GM19455 (cell line): ENCODE measurements around the gene FICD.
A peak's percentile ranks its signal among the peaks of the same experiment; 100 is the strongest.
"Not testable (repeated sequence)": the region's sequence is repeated elsewhere in the genome, so short reads cannot be mapped to it uniquely, and the experiment has no call there.

Experiments
- ATAC-seq: cut with Tn5 transposase; IDR thresholded peaks from one replicate; pipeline ENCODE4 v1.9.1; 2021; ENCODE audit not compliant: unreplicated experiment

FICD gene

DNA sequence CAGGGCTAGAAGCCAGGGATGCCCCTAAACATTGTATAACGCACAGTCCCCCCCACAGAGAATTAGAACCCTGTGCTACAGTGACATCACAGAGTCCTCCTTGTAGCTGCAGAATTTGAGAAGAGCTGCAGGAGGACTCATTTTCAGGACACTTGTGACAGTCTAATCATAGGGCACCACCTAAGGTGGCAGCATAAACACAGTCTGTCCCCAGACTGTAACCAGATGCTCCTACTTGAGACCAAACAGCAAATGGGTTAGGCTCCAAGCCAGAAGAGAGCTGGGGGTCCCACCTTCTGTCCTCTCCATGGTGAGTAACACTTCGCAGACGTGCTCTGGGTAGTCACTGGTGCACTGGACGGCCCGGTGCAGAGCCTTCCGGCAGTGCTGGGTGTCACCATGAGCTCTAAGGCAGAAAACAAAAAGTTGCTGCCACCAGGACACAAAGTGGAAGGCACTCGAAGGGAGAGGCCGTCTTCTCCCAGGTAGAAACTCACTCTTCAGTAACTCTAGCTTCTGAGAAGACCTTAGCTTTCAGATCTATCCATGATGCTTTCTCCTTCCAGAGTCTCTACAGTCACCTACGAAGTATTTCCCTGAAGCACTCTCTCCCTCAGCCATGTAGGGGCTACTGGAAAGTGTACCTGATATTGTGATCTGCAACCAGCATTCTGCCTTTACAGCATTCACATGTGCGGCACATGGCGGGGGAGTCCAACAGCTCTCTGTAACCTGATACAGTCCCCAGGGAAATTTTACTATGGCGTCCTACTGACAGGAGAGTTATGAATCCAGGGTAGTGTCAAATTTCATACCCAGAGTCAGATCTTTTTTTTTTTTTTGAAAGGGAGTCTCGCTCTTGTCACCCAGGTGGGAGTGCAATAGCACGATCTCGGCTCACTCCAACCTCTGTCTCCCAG is 17.1 kb downstream of the FICD start:
- ATAC-seq = no peak

DNA sequence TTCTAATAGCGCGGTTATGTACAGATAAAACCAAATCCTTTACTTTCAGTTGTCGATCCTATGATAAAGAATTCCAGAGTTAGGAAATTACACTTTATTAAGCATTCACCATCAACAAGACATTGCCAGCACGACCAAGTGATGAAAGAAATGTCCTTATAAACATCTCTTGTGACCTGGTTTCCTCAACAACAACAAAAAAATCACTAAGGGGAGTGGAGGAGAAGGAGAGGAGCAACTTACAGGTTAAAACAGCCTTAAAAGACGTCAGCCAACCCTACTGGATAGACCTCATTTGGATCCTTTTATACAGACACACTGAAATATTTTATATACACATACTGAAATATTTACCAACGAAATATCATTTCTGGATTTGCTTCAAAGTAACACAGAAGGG is 23.1 kb downstream of the FICD start:
- ATAC-seq = no peak

DNA sequence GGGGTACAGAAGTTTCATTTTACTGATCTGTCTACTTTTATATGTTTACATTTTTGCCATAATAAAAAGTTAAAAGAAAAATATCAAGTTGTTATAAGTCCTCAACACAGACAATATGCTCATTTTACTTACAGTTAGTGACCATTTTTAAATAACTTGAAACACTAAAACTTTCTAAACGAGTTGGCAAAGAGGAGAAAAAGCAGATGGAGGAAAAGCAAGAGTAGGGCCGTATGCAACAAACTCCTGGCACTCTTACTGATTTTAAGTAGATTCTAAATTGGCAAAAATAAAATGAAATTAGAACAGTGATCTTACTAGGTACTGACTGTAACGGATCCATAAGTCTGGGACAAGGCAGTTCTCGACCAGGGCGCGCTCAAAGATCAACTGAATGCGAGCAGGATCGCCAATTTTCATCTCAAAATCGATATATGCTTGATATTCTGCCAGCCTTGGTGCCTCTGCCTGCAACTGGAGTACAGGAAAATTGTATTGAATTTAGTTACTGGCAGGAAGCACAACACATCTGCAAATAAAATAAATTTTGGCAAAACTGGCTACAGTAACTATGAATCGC is 23.6 kb downstream of the FICD start:
- ATAC-seq = no peak

DNA sequence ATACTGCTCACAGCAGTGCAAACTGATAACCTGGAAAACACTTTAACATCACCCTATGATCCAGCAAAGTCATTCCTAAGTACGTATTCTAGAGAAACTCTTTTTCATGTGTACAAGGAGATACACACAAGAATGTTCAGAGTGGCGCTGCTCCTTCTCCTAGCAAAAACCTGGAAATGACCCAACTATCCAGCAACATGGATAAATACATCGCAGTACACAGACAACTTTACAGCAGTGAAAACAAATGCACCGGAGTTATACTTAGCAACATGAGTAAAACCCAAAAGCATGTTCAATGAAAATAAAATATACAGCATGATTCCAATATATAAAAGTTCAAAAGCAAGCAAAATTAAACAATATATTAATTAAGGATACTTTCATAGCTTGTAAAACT is 27.2 kb downstream of the FICD start:
- no peak for ATAC-seq

DNA sequence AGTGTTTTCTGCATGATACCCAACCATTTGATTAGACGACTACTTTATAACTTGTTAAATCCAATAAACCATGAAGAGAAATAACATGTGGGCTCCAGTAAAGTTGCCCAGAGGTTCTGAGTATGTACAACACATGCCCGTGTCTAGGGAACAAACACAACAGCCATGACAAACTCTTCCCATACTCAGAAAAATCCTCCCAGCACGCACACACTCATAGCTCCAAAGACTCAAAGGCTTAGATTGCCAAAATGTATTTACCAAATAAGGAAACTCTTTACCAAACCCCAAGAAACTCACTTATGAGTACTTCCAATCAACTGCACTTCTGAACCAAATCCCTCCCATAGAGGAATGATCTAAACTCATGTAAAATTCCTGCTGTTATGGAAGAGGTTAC is 28.6 kb downstream of the FICD start:
- ATAC-seq = no peak

DNA sequence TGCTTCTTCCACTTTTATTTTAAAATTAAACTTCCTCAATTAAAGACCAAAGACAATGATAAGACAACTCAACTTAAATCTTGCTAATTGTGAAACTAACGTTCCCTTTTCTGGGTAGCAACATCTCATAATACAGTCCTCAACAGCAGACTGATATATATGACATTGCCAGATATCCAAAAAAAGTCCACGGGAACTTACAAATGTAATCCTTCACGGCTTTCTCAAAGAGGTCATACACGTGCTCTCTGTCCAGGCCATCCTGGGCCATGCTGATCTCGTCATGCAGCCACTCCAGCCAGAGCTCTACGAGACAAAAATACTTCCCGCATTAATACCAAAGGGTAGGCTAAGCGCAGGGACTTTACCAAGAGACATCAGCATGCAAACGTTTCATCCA is 32.6 kb downstream of the FICD start:
- ATAC-seq = no peak

DNA sequence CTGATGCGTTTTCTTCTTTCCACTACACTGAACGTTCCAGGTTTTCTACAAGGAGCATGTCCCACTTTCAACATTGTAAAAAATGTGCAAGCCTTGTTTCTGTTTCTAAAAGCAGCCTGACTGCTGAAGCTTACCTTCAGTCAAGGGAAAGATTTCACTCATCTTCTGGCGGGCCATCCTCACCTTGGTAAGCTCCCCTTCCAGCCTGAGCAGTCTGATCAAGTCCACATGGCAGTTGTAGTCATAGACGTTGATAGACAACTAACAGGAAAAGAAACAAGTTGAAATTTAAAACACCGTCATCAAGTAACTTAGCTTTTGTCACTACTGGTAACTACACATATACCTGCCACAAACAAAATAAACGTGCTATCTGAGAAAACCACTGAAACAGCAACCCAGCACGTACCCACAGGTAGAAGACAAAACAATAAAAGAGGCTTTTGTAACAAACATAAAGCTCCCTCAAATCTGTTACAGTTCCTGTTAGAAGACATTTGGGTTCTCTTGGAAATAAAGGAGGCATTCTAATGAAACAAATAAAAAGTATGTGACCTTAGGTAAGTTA is 34.0 kb downstream of the FICD start:
- ATAC-seq = no peak

DNA sequence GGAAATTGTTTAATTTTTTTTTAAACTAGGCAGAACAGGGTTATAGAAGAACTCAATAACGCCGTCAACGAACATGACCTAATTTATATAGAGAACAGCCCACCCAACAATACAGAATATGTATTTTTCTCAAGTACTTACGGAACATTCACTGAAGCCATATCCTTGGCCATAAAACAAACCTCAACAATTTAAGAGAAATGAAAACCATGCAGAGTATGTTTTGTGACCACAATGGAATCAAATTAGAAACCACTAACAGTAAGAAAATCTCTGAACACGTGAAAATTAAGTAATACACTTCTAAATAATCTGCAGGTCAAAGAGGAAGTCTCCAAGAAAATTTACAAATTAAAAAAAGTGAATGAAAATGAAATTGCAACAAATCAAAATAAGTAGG is 36.5 kb downstream of the FICD start:
- no peak for ATAC-seq

DNA sequence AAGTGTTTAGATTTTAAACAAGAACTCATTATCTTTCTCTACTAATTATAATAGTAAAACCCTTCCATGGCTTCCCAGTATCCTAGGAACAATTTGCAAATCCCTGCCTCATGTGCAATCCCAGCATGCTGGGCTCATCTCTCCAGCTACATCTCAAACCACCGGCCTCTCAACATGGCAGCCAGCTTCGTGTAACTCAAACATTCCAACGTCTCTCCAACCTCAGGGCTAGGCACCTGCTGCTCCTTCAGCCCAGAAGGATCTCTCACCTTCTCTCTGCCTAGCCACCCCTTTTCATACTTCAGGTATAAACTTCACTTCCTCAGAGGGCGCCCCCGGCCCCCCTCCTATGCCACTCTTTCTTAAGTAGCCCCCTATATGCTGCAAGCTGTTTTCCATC is 38.7 kb downstream of the FICD start:
- no peak for ATAC-seq

DNA sequence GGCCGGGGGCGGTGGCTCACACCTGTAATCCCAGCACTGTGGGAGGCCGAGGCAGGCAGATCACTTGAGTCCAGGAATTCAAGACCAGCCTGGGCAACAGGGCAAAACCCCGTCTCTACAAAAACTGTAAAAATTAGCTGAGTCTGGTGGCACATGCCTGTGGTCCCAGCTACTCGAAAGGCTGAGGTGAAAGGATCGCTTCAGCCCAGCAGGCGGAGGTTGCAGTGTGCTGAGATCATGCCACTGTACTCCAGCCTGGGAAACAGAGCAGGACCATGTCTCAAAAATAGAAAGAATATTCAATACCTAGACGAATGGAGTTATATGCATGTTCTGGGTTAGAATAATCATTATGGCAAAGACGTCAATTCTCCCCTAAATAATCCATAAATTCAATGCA is 40.3 kb downstream of the FICD start:
- not testable (repeated sequence) for ATAC-seq

DNA sequence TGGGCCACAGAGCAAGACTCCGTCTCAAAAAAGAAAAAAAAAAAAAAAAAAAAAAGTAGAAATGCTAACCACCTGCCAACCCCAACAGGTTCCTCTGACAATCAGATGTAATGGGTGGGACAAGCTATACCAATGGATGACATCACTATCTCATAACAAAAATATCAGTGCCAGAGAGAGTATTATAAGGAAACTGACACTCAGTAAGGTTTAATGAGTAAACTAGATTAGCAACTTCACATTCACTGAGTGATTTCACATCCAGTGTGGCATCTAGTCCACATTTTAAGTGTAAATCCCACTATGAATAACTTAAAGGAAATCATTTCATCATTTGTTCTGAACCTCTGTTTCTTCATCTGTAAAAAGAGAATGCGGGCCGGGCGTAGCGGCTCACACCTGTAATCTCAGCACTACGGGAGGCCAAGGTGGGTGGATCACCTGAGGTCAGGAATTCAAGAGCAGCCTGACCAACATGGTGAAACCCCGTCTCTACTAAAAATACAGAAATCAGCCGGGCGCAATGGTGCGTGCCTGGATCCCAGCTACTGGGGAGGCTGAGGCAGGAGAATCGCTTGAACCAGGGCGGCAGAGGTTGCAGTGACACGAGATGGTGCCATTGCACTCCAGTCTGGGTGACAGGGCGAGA is 44.1 kb downstream of the FICD start:
- ATAC-seq = no peak

DNA sequence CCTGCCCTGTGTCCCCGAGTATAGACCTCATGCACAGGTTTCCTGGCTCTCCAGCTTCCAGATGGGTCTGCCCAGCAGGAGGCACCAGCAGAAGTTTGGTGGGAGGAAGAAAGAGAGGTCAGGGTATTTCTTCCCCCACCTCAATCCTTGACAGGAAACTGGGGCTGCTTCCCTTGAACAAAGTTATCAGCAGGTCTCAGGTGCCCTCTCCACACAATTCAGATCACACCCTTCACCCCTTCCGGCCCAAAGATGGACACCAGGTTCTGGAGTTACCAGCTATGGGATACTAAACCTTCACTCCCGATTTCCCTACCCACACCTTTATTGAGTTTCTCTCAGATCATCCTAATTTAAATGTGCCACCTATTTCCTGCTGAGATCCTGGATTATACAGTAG is 44.7 kb downstream of the FICD start:
- ATAC-seq = no peak

DNA sequence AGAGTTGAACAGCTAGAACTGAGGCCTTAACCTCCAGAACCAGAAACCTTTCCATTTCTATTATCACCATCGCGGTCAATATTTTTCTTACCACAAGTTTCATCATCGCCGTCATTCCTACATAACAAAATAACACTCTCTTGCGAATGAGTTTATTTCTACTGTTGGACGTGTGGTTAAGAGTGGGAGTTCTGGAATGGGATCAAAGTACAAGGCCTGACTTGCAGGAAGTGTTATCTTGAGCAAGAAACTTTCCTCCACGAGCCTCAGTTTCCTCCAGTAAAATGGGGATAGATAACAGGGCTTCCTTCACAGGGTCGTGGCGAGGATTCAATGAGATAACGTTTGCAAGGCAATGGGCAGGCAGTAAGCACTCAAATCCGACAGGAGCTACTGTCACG is 45.2 kb downstream of the FICD start:
- no peak for ATAC-seq

DNA sequence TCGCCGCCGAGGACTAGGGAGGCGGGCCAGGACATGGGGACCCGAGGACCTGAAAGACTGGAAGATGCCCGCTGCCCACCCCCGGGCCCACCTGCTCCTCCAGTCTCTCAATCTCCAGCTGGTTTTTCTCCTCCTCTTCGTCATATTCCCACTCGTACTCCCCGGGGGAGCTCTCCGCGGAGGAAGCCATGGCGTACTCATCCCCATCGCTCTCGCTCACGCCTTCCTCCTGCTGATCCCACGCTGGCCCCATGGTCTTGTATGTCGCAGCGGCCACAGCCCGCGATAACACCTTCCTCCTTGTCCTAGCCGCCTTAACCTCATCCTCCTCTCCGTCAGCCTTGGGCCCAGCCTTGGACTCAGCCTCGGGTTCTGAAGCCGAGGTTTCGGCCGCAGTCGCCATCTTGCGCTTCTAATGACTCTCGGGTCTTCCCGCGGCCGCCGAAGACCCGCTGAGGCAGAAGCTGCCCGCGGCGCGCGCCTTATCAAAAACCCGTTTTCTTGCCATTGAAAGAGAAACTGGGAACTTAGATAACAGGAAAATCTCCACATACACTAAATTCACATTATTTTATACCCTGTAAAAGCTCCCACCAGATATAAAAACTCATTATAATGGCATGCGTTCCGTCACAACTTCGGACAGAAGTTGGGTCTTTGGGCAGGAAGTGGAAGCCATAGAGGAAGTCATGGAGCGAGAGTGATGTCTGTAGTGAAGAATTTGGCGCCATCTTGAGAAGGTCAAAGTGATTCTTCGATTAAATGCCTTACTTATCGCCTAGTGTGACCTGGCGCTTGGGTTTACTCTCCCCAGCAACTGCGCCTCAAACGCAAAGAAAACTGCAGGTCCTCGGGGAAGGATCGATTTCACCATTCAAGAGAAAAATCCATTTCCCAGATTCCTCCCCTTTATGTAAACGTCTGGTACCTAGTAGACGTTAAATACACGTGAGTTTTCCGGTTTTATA is 46.0 kb downstream of the FICD start, which contains the start of gene SART3:
Gene SART3, minus strand, starts transcription at position 422 of the 968 bp plus-strand sequence. Its CDS starts 19 bp downstream, at position 403.
- peak; percentile 41 for ATAC-seq

DNA sequence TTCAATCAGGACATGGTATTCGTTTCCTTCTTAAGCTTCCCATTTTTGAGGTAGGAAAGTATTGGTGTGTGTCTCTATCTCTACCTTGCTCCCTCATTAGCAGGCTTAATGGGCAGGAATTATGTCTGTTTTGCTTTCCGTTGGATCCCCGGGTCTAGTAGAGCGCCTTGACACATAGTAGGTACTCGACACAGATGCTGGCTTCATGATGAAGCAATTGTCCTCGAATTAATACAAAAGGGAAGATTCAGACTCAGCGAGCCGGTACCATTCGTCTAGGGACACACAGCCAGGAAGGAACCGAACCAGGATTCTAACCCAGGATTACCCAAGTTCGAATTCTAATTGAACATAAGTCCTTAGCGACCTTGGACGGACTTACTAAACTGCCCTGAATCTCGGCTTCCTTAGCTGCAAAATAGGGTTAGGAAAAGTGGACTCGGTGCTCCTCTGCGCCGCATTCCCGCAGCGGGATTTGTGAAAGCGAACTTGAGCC is 46.8 kb downstream of the FICD start:
- ATAC-seq = no peak

DNA sequence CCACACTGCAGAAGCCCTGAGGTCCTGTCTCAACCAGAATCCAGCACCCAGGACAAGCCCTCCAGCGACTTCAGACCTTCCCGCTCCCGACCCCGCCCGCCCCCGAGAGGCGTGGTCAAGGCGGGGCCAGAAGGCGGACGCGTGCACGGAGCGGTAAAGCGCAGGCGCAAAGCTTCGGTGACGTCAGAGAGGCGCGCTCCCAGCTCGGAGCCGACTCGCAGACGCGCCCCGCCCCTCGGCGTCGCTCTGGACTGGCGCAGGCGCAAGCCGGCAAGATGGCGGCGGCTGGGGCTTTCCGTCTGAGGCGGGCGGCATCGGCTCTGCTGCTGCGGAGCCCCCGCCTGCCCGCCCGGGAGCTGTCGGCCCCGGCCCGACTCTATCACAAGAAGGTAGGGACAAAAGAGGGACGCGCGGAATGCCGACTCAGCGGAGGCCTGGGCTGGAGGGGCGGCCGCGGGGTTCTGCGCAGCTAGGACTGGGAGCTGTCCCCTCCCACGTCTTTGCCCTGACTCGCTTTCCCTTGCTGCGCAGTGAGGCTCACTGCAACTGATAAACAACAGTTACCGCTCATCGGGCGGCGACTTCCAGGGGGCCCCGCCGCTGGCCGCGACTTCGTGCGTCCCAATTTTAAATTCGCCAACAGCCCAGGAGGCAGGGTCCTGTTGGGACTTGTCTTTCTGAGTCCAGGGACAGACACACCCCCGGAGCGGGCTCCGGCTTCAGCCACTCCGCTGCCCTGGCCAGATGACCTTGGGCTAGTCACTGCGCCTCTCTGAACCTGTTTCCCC is 47.5 kb downstream of the FICD start, which contains the start of gene ISCU:
Gene ISCU, plus strand, starts transcription at position 249 of the 788 bp plus-strand sequence. Its CDS starts 27 bp downstream, at position 276.
- ATAC-seq = peak; percentile 57

DNA sequence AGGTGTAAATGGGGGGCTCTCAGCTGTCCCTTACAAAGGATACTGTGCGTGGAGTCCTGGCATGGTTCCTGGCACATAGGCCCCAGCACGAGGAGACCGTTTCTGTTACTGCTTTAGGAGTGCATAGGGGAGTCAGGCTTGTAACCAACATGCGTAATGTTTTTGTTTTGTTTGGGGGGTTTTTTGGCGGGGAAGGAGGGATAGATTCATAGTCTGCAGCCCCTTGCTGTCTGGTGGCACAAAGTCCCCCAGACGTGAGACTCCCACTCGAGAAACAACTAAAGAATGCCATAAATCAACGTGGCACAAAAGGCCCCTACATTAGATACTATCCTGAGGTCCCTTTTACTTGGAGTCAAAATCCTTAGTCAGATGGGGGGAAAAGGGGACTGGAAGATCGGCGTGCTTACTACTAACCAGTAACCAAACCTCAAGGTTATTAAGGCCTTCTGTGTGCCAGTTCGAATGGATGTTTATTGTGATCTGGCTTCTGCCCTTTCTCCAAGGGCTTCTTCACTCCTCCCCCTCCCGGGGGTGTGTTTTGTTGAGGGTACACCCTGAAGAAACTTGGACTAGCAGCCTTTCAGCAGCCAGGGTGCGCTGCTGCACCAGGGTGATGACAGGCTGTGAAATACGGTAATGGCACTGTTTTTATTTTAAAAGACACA is 48.2 kb downstream of the FICD start:
- no peak for ATAC-seq

DNA sequence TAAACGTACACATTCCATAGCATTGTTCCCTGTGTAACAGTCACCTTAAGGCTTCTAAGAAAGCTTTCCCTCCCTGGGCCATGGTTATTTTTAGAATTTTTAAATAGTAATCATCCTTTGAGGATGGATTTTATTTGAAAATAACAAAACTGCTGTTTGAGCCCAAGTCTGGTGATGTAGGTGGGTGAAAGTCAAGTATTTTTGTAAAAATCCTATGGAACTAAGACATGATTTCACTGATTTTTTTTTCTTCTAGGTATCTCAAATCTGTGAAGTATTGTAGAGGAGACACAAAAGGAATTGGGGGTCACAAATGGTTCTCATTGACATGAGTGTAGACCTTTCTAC is 48.7 kb downstream of the FICD start:
- ATAC-seq = no peak

DNA sequence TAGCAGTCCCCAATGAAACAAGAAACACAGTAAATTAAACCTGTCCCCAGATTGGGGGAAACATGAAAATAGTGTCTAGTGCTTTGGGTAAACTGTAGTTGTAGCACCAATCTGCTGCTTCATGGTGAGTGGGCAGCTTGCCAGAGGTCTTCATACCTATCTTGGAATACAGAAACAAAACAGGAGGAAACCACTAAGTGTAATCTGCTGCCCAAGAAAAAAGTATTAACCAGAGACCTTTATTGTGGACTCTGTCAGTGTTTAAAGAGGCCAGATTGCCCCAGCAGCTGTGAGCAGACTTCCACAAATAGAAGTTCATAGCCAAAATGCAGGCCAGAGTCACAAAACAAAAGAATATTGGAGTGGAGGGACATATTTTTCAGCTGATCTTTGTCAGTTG is 49.6 kb downstream of the FICD start:
- ATAC-seq = no peak
